GM19455 (cell line): Measurements from ENCODE around the gene BCL2.
A peak's percentile ranks its signal among the peaks of the same experiment; 100 is the strongest.

Source experiments
- ATAC-seq: cut with Tn5 transposase; IDR thresholded peaks from one replicate; pipeline ENCODE4 v1.9.1; 2021; ENCODE audit not compliant: unreplicated experiment

The BCL2 gene

GRCh38 chr18:63288311-63288710, 31.3 kb downstream of the BCL2 start:
- no peak for ATAC-seq

- ATAC-seq = no peak
These were observed 31.8 kb downstream of the BCL2 start for GRCh38 chr18:63287691-63288220.

GRCh38 chr18:63286926-63287325, 32.6 kb downstream of the BCL2 start:
- no peak for ATAC-seq

GRCh38 chr18:63284827-63285733, 34.5 kb downstream of the BCL2 start:
- ATAC-seq = peak; percentile 95

- no peak for ATAC-seq
These were observed 35.3 kb downstream of the BCL2 start for GRCh38 chr18:63284173-63284799.

GRCh38 chr18:63283305-63284094, 36.1 kb downstream of the BCL2 start:
- no peak for ATAC-seq

GRCh38 chr18:63282793-63283192, 36.8 kb downstream of the BCL2 start:
- no peak for ATAC-seq

- no peak for ATAC-seq
These were observed 46.2 kb downstream of the BCL2 start for GRCh38 chr18:63273222-63273927.

GRCh38 chr18:63272638-63273037, 46.9 kb downstream of the BCL2 start:
- no peak for ATAC-seq

- no peak for ATAC-seq
These were observed 47.7 kb downstream of the BCL2 start for GRCh38 chr18:63271881-63272299.

- ATAC-seq = no peak
These were observed 48.4 kb downstream of the BCL2 start for GRCh38 chr18:63271148-63271547.

GRCh38 chr18:63267975-63268721, 51.4 kb downstream of the BCL2 start:
- ATAC-seq = no peak

- no peak for ATAC-seq
These were observed 52.4 kb downstream of the BCL2 start for GRCh38 chr18:63266888-63267790.

- no peak for ATAC-seq
These were observed 54.2 kb downstream of the BCL2 start for GRCh38 chr18:63265326-63265725.

- ATAC-seq = no peak
These were observed 54.7 kb downstream of the BCL2 start for GRCh38 chr18:63264871-63265270.

GRCh38 chr18:63263444-63263843, 56.1 kb downstream of the BCL2 start:
- no peak for ATAC-seq

GRCh38 chr18:63262369-63263335, 56.9 kb downstream of the BCL2 start:
- no peak for ATAC-seq

GRCh38 chr18:63261029-63261428, 58.5 kb downstream of the BCL2 start:
- no peak for ATAC-seq
